HL-60/S4 treated with retinoic acid at 250 ng/mL for 4 days and 3 days (cell line): ENCODE measurements around the gene SLC12A5.
"Not testable (repeated sequence)": the region's sequence is repeated elsewhere in the genome, so short reads cannot be mapped to it uniquely, and the experiment has no call there.

Source experiments
- in situ Hi-C: fragments of 300-500 bp; cut with MboI; formaldehyde crosslinking; loops from 2 replicates; pipeline ENCODE4 v1.7.0; 2022; ENCODE audit warnings: low sequenced_read_pairs

The SLC12A5 gene

GRCh38 chr20:46028772-46029371, at the start of gene SLC12A5:
TSS of gene SLC12A5 (plus strand) at chr20:46029215. CDS start at chr20:46029345, 130 bp downstream.
- in situ Hi-C loops: no loop called here

GRCh38 chr20:45981261-45981660, 47.8 kb upstream of the SLC12A5 start:
- in situ Hi-C loops: no loop called here

- in situ Hi-C loops: no loop called here
Observed at GRCh38 chr20:45983279-45983743, 45.7 kb upstream of the SLC12A5 start.

- in situ Hi-C loops: no loop called here
Observed at GRCh38 chr20:45985573-45985972, 43.4 kb upstream of the SLC12A5 start.

- in situ Hi-C loops: no loop called here
Observed at GRCh38 chr20:45987108-45987780, 41.8 kb upstream of the SLC12A5 start.

- in situ Hi-C loops: not testable (repeated sequence)
Observed at GRCh38 chr20:45988830-45989229, 40.2 kb upstream of the SLC12A5 start.

GRCh38 chr20:45991616-45992015, 37.4 kb upstream of the SLC12A5 start:
- in situ Hi-C loops: no loop called here

GRCh38 chr20:45993197-45993951, 35.6 kb upstream of the SLC12A5 start:
- in situ Hi-C loops: no loop called here

GRCh38 chr20:45994761-45995493, 34.1 kb upstream of the SLC12A5 start:
- in situ Hi-C loops: no loop called here

GRCh38 chr20:45995495-45996097, 33.4 kb upstream of the SLC12A5 start:
- in situ Hi-C loops: not testable (repeated sequence)

GRCh38 chr20:45997187-45997586, 31.8 kb upstream of the SLC12A5 start:
- in situ Hi-C loops: no loop called here

- in situ Hi-C loops: no loop called here
Observed at GRCh38 chr20:45998337-45998736, 30.7 kb upstream of the SLC12A5 start.

GRCh38 chr20:45998761-45999160, 30.3 kb upstream of the SLC12A5 start:
- in situ Hi-C loops: no loop called here

GRCh38 chr20:45999557-46000261, 29.3 kb upstream of the SLC12A5 start:
- in situ Hi-C loops: no loop called here

- in situ Hi-C loops: no loop called here
Observed at GRCh38 chr20:46000262-46000996, 28.6 kb upstream of the SLC12A5 start.

- in situ Hi-C loops: no loop called here
Observed at GRCh38 chr20:46001498-46001897, 27.5 kb upstream of the SLC12A5 start.

- in situ Hi-C loops: no loop called here
Observed at GRCh38 chr20:46002008-46002407, 27.0 kb upstream of the SLC12A5 start.

- in situ Hi-C loops: no loop called here
Observed at GRCh38 chr20:46004187-46004586, 24.8 kb upstream of the SLC12A5 start.

- in situ Hi-C loops: no loop called here
Observed at GRCh38 chr20:46004889-46005473, 24.0 kb upstream of the SLC12A5 start.
